IMR-90 (cell line): Measurements from ENCODE around the gene MEGF11.

Source experiments
- BHLHE40 ChIP-seq: fragments of 150-350 bp; IDR thresholded peaks from 2 replicates; pipeline ENCODE4 v1.6.1; 2016; ENCODE audit warnings: mild to moderate bottlenecking, low read depth, low read length
- POLR2A ChIP-seq: IDR thresholded peaks from 2 replicates; pipeline ENCODE4 v1.6.1; 2012; ENCODE audit warnings: mild to moderate bottlenecking, low read depth, low read length
- TF ChIP-seq, protein P1 (sequence below): conservative IDR thresholded peaks from 2 replicates; pipeline ENCODE4 v1.5.1; 2012; ENCODE audit warnings: mild to moderate bottlenecking, low read depth, low read length, improper control_type of control experiment

DNA sequence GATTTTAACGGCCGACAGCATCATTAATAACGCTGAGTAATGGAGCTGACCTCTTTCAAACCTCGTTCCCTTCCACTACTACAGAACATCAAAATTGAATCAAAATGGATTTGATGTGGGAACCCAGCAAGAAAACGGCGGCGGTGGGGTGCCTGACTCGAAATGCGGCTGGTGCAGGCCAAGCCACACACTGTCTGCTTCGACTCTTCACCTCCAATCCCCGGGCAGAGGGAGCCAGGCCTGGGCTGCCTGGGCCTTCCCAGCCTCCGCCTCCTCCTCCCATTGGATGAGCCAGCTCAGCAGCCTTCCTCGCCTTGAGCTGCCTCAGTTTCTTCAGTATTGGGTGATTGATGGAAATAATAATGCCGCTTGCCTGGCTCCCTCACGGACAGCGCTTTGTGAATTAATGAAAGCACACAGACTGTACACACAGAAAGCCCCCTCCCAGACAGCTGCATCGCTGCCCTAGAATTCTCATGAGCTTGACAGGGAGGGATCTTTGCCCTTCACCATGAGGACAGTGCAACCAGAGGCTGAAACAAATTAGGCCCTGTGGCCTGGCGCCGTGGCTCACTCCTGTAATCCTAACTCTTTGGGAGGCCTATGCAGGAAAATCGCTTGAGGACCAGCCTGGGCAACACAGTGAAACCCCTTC is 11.4 kb upstream of the MEGF11 start:
- TF ChIP-seq, protein P1, sequence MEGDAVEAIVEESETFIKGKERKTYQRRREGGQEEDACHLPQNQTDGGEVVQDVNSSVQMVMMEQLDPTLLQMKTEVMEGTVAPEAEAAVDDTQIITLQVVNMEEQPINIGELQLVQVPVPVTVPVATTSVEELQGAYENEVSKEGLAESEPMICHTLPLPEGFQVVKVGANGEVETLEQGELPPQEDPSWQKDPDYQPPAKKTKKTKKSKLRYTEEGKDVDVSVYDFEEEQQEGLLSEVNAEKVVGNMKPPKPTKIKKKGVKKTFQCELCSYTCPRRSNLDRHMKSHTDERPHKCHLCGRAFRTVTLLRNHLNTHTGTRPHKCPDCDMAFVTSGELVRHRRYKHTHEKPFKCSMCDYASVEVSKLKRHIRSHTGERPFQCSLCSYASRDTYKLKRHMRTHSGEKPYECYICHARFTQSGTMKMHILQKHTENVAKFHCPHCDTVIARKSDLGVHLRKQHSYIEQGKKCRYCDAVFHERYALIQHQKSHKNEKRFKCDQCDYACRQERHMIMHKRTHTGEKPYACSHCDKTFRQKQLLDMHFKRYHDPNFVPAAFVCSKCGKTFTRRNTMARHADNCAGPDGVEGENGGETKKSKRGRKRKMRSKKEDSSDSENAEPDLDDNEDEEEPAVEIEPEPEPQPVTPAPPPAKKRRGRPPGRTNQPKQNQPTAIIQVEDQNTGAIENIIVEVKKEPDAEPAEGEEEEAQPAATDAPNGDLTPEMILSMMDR = no peak
- TF ChIP-seq POLR2A (no peak), BHLHE40 (no peak)
